Astrocyte (in vitro differentiated cells and primary cell): ENCODE data around the gene POU2F1.

ENCODE experiments used
- CTCF ChIP-seq: IDR thresholded peaks from 2 replicates; pipeline ENCODE4 v1.5.1; 2011; ENCODE audit warnings: low read depth, mild to moderate bottlenecking, inconsistent platforms, low read length, moderate library complexity; ENCODE audit not compliant: insufficient read depth
- EZH2 ChIP-seq: IDR thresholded peaks from 2 replicates; pipeline ENCODE4 v1.6.1; 2012; ENCODE audit warnings: mild to moderate bottlenecking, low read length, inconsistent platforms; ENCODE audit not compliant: insufficient read depth

- no peak for TF ChIP-seq CTCF
- no peak for TF ChIP-seq EZH2
Observed at GRCh38 chr1:167216809-167217208, 3.9 kb upstream of the POU2F1 start.
